A549 (cell line): ENCODE results near the gene MT1H. TPM values are rescaled to one million over a fixed set of nuclear protein-coding genes. Genes with fewer than 3 reads are reported as not detected.

Experiments
- ATAC-seq, 2 experiments: fragments of 200-7000 bp in 1 of 2; fragments of >200 bp in 1 of 2; cut with Nextera tagmentation in 1 of 2; cut with Tn5 transposase in 1 of 2; 3 replicates each; pipeline versions ENCODE4 v1.8.0 to v1.9.1; 2018 to 2020; ENCODE audit warnings: mild to moderate bottlenecking in 1 of 2, moderate library complexity in 1 of 2
- CTCF ChIA-PET: fragments of 300-600 bp; sonication (Branson Sonifier 250); formaldehyde crosslinking; extraction: SDS; loops from one replicate; lab custom pipeline; 2021; ENCODE audit warnings: antibody characterized with exemption, inconsistent platforms; lab: Yijun Ruan, JAX
- POLR2A ChIA-PET: fragments of 350-600 bp; formaldehyde crosslinking; extraction: SDS; loops from one replicate; lab custom pipeline; 2021; ENCODE audit warnings: antibody characterized with exemption, inconsistent platforms; lab: Yijun Ruan, JAX
- DNase-seq, 2 experiments: peaks; one replicate each; pipeline versions ENCODE4 v3.0.0 to v3.0.0-alpha.2; 2011 to 2016; ENCODE audit warnings: low read depth in 1 of 2, low spot score in 1 of 2
- FAIRE-seq: peaks from 2 replicates; lab custom pipeline; 2011; peaks lifted over from hg19 to GRCh38; lab: Jason Lieb, UNC
- H3K27ac ChIP-seq, 2 experiments: fragments of >200 bp; sonication (Bioruptor Twin); formaldehyde crosslinking; 3 replicates each; pipeline ENCODE4 v1.5.1; 2016 to 2017
- H3K4me1 ChIP-seq: fragments of >200 bp; sonication (Bioruptor Twin); formaldehyde crosslinking; 3 replicates; pipeline ENCODE4 v1.6.1; 2016
- H3K4me2 ChIP-seq: fragments of >200 bp; sonication (Bioruptor Twin); formaldehyde crosslinking; 3 replicates; pipeline ENCODE4 v1.6.1; 2016
- H3K4me3 ChIP-seq: fragments of >200 bp; sonication (Bioruptor Twin); formaldehyde crosslinking; 3 replicates; pipeline ENCODE4 v1.5.1; 2016
- H3K9me3 ChIP-seq: fragments of >200 bp; sonication (Bioruptor Twin); formaldehyde crosslinking; 3 replicates; pipeline ENCODE4 v1.6.1; 2016
- CBX8 ChIP-seq: fragments of 200-600 bp; sonication (generic); IDR thresholded peaks from 2 replicates; pipeline ENCODE4 v1.6.1; 2016
- CEBPB ChIP-seq, 2 experiments: fragments of >200 bp in 1 of 2; sonication (Bioruptor Twin) in 1 of 2; formaldehyde crosslinking in 1 of 2; IDR thresholded peaks; 2 replicates each; pipeline ENCODE4 v1.6.1; 2012 to 2016
- CHD2 ChIP-seq: fragments of 150-350 bp; IDR thresholded peaks from 2 replicates; pipeline ENCODE4 v1.6.1; 2014; ENCODE audit warnings: low read length; ENCODE audit not compliant: partially characterized antibody
- FOSL2 ChIP-seq, 2 experiments: fragments of 450-650 bp in 1 of 2; fragments of >200 bp in 1 of 2; sonication (Bioruptor Twin) in 1 of 2; formaldehyde crosslinking; IDR thresholded peaks; 2 replicates each; pipeline versions ENCODE4 v1.5.0 to v1.6.1; 2016 to 2020; ENCODE audit warnings: mild to moderate bottlenecking in 1 of 2, moderate library complexity in 1 of 2
- GATA3 ChIP-seq: IDR thresholded peaks from 2 replicates; pipeline ENCODE4 v1.6.1; 2012; ENCODE audit warnings: borderline replicate concordance
- HOXA7 ChIP-seq: fragments of 250-450 bp; sonication (Bioruptor Pico); IDR thresholded peaks from 2 replicates; pipeline ENCODE4 v1.5.0; 2020; ENCODE audit warnings: mild to moderate bottlenecking, moderate library complexity
- HOXB13 ChIP-seq: fragments of 250-450 bp; sonication (Bioruptor Pico); IDR thresholded peaks from 2 replicates; pipeline ENCODE4 v1.5.0; 2020; ENCODE audit warnings: low read depth, mild to moderate bottlenecking, moderate library complexity
- HOXB5 ChIP-seq: fragments of 250-450 bp; sonication (Bioruptor Pico); IDR thresholded peaks from 2 replicates; pipeline ENCODE4 v1.5.0; 2020; ENCODE audit warnings: mild to moderate bottlenecking, moderate library complexity
- JUN ChIP-seq, 2 experiments: fragments of >200 bp; sonication (Bioruptor Twin); formaldehyde crosslinking; IDR thresholded peaks; 2 replicates in 1 of 2; 3 replicates in 1 of 2; pipeline ENCODE4 v1.6.1; 2016 to 2017
- KDM1A ChIP-seq: fragments of 200-600 bp; sonication (generic); IDR thresholded peaks from 2 replicates; pipeline ENCODE4 v1.6.1; 2016; ENCODE audit warnings: low read depth, mild to moderate bottlenecking
- MYC ChIP-seq: IDR thresholded peaks from 2 replicates; pipeline ENCODE4 v1.6.1; 2012; ENCODE audit warnings: mild to moderate bottlenecking, inconsistent platforms, low read length, improper control_type of control experiment, borderline replicate concordance
- NPAS2 ChIP-seq: fragments of 250-450 bp; sonication (Bioruptor Pico); IDR thresholded peaks from 2 replicates; pipeline ENCODE4 v1.8.0; 2022; ENCODE audit warnings: mild to moderate bottlenecking, moderate library complexity, borderline replicate concordance
- PHF8 ChIP-seq: fragments of 200-600 bp; sonication (generic); IDR thresholded peaks from 2 replicates; pipeline ENCODE4 v1.6.1; 2016; ENCODE audit warnings: low read depth, mild to moderate bottlenecking, antibody characterized with exemption, moderate library complexity, borderline replicate concordance
- POLR2A ChIP-seq: IDR thresholded peaks from 2 replicates; pipeline ENCODE4 v1.6.1; 2012; ENCODE audit warnings: mild to moderate bottlenecking, low read length
- POLR2AphosphoS2 ChIP-seq: conservative IDR thresholded peaks from 2 replicates; pipeline ENCODE4 v1.6.1; 2012; ENCODE audit warnings: low read length, improper control_type of control experiment, inconsistent platforms
- RARB ChIP-seq: fragments of 250-450 bp; sonication (Bioruptor Pico); IDR thresholded peaks from 2 replicates; pipeline ENCODE4 v1.8.0; 2021; ENCODE audit warnings: mild to moderate bottlenecking, moderate library complexity
- RCOR1 ChIP-seq: fragments of 150-350 bp; IDR thresholded peaks from 2 replicates; pipeline ENCODE4 v1.6.1; 2014; ENCODE audit warnings: antibody characterized with exemption, low read length, low read depth
- RFX5 ChIP-seq: fragments of 450-650 bp; IDR thresholded peaks from 2 replicates; pipeline ENCODE4 v1.7.1; 2014; ENCODE audit warnings: antibody characterized with exemption, mild to moderate bottlenecking, moderate library complexity
- RNF2 ChIP-seq: fragments of 200-600 bp; sonication (generic); IDR thresholded peaks from 2 replicates; pipeline ENCODE4 v1.6.1; 2016; ENCODE audit warnings: low read depth, mild to moderate bottlenecking, antibody characterized with exemption, moderate library complexity, borderline replicate concordance
- USF2 ChIP-seq: fragments of 450-650 bp; IDR thresholded peaks from 2 replicates; pipeline ENCODE4 v1.6.1; 2014; ENCODE audit warnings: antibody characterized with exemption
- ZFP36 ChIP-seq: fragments of 450-650 bp; IDR thresholded peaks from 2 replicates; pipeline ENCODE4 v1.6.1; 2014; ENCODE audit warnings: borderline replicate concordance; ENCODE audit not compliant: partially characterized antibody
- ZNF302 ChIP-seq: fragments of 250-450 bp; sonication (Bioruptor Pico); IDR thresholded peaks from 2 replicates; pipeline ENCODE4 v1.9.0; 2021; ENCODE audit warnings: inconsistent platforms, mild to moderate bottlenecking, moderate library complexity
- ZSCAN20 ChIP-seq: fragments of 250-450 bp; sonication (Bioruptor Pico); IDR thresholded peaks from 2 replicates; pipeline ENCODE4 v1.8.0; 2022; ENCODE audit warnings: mild to moderate bottlenecking, moderate library complexity
- WGBS: methylation state at CpG from one replicate; pipeline ENCODE4 v1.1.6; 2017; ENCODE audit errors: missing lambda C conversion rate; 5-methylcytosine and 5-hydroxymethylcytosine counted together
- polyA plus RNA-seq, 4 experiments: library from polyadenylated mRNA; depleted of rRNA in 3 of 4; stranded (reverse); fragments of >200 nt; fragmentation: RNase III in 1 of 4; extraction: RNeasy Plus Mini Kit Qiagen cat#74134 plus additional on column Dnase treatment in 1 of 4; gene quantifications; 2 replicates in 3 of 4; 3 replicates in 1 of 4; pipeline ENCODE4 v1.2.3, GENCODE V29; 2011 to 2017

The MT1H gene
- polyA plus RNA-seq, 2 of the 4 experiments (the other 2 are of a cell fraction), result not detected

DNA sequence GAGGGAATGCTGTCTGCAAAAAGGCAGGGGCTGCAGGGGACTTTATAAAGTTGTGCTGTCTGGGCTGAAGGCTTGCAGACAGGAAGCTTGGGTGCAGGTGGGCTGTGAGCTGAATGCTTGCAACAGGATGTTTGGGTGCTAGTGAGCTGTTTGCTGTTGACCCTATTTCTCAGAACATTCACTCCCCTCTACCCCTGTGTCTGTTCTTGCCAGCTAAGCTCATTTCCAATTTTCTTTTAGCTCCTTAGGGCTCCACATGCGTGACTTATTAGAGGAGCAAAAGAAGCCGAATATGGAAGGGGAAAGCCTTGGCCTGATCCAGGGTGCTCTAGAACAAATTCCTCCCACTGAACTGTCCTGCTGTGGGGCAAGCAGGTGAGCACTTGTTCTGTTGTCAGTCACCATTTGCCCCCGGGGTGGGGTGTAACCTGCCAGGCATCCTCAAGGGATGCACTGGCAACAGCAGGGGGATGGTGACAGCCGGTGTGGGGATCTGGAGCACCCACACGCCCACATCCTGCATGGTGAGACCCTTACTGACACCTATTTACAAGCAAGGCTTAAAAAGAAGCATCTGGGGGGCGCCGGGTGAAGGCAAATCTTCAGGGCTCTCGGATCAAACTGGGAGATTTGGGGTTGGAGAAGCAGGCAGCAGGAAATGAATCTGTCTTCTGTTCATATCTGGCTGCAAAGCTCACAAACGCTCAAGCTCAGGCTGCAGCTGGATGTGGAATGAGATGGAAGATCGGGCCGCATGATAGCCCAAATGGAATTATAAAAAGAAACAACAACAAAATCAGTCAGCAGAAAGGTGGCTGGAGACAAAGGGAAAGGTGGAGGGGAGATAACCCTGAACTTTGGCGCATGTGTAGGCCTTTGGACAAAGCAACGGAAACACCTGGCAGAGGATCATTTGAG is 39.2 kb downstream of the MT1H start:
- H3K27ac ChIP-seq, result no peak overlapping the region
- TF ChIP-seq POLR2A, result no peak
- TF ChIP-seq USF2, result no peak
- TF ChIP-seq KDM1A, result no peak
- TF ChIP-seq FOSL2 (IDR thresholded peaks at IDR 0.05), result no peak
- no peak for TF ChIP-seq FOSL2 (CRISPR knock-in tag; IDR thresholded peaks at IDR 0.05)
- no peak for TF ChIP-seq CEBPB (IDR thresholded peaks at IDR 0.05)
- no peak for TF ChIP-seq RCOR1
- no peak for TF ChIP-seq NPAS2 (CRISPR knock-in tag)
- TF ChIP-seq RARB, result no peak
- TF ChIP-seq ZNF302 (CRISPR knock-in tag), result no peak
- TF ChIP-seq POLR2AphosphoS2, result no peak
- TF ChIP-seq ZSCAN20 (CRISPR knock-in tag), result no peak
- TF ChIP-seq RNF2, result no peak
- no peak for TF ChIP-seq HOXB5 (CRISPR knock-in tag)
- no peak for TF ChIP-seq CHD2
- TF ChIP-seq HOXA7 (CRISPR knock-in tag), result no peak
- 0 out of 6 replicates have a peak, but pooled peaks of 1 of the 2 experiments have one; percentile 13 for ATAC-seq
- ChIA-PET CTCF (interaction anchor here (1.0 to 3.2 kb wide), 8 partner anchors 7 to 108 kb away, joined by 3 to 10 read pairs (median 5); no protein-coding TSS in a partner anchor), POLR2A (no interaction called here)
- 74% methylated on average over 12 of the region's 13 CpGs for WGBS
- no peak overlapping the region for H3K4me2 ChIP-seq
- no peaks in the 10 kb centered on the region for H3K9me3 ChIP-seq
- DNase-seq, result no peak
- FAIRE-seq, result no peak
- no peak overlapping the region for H3K4me3 ChIP-seq
- no peaks in the 10 kb centered on the region for H3K4me1 ChIP-seq

- ATAC-seq (no peak), DNase-seq (no peak), FAIRE-seq (no peak)
- ChIA-PET CTCF (interaction anchor here (1.0 to 2.7 kb wide), 3 partner anchors 8 to 109 kb away, joined by 3 to 8 read pairs (median 4); no protein-coding TSS in a partner anchor), POLR2A (no interaction called here)
- Histone ChIP-seq H3K4me2 (no peak overlapping the region), H3K9me3 (no peaks in the 10 kb centered on the region), H3K4me3 (no peak overlapping the region), H3K27ac (no peak overlapping the region), H3K4me1 (no peaks in the 10 kb centered on the region)
- 66% methylated on average over 4 of the region's 4 CpGs for WGBS
- TF ChIP-seq PHF8 (no peak), HOXB13 (CRISPR knock-in tag) (no peak), RFX5 (no peak)
Observed at GRCh38 chr16:56709443-56710040, 39.9 kb downstream of the MT1H start.

GRCh38 chr16:56710181-56710737 is 40.6 kb downstream of the MT1H start:
- TF ChIP-seq CBX8, result no peak
- TF ChIP-seq ZSCAN20 (CRISPR knock-in tag), result no peak
- no peak for TF ChIP-seq KDM1A
- no peak for TF ChIP-seq ZFP36
- no peak for TF ChIP-seq JUN (IDR thresholded peaks at IDR 0.05)
- TF ChIP-seq MYC, result no peak
- TF ChIP-seq GATA3, result no peak
- Histone ChIP-seq H3K4me2 (no peak overlapping the region), H3K4me1 (no peaks in the 10 kb centered on the region), H3K9me3 (no peaks in the 10 kb centered on the region), H3K4me3 (no peak overlapping the region), H3K27ac (no peak overlapping the region)
- ChIA-PET CTCF (interaction anchor here (1.0 to 2.7 kb wide), 2 partner anchors 9 to 107 kb away, joined by 4 to 8 read pairs; no protein-coding TSS in a partner anchor), POLR2A (no interaction called here)
- ATAC-seq, result no peak
- no peak for FAIRE-seq
- no peak for DNase-seq
- 46% methylated on average over 3 of the region's 3 CpGs for WGBS
